Cardiac muscle cell (in vitro differentiated cells and primary cell): ENCODE results near the gene NSG1. TPM values are rescaled to one million over a fixed set of nuclear protein-coding genes. Genes with fewer than 3 reads are reported as not detected.

Experiments used
- DNase-seq, 2 donors: peaks; one replicate each; pipeline versions ENCODE4 v3.0.0 to v3.0.0-alpha.2; 2010 to 2017; ENCODE audit warnings: low read depth in 1 of 2, low spot score in 1 of 2
- H3K27ac ChIP-seq: fragments of 200-600 bp; sonication (generic); 2 replicates; pipeline ENCODE4 v1.5.1; 2016
- H3K27me3 ChIP-seq: fragments of 200-600 bp; sonication (generic); 2 replicates; pipeline ENCODE4 v1.6.0; 2016; ENCODE audit warnings: control low read depth
- H3K36me3 ChIP-seq: fragments of 200-600 bp; sonication (generic); 2 replicates; pipeline ENCODE4 v1.5.1; 2016; ENCODE audit warnings: control low read depth
- H3K4me1 ChIP-seq: fragments of 200-600 bp; sonication (generic); 2 replicates; pipeline ENCODE4 v1.8.1; 2017; ENCODE audit warnings: low read depth, mild to moderate bottlenecking, mixed run types
- H3K4me3 ChIP-seq: fragments of 200-600 bp; sonication (generic); 2 replicates; pipeline ENCODE4 v1.5.1; 2016; ENCODE audit warnings: mild to moderate bottlenecking
- H3K9me3 ChIP-seq: fragments of 200-600 bp; sonication (generic); 2 replicates; pipeline ENCODE4 v1.5.1; 2017; ENCODE audit warnings: low read depth, mild to moderate bottlenecking, control low read depth
- CTCF ChIP-seq: IDR thresholded peaks from 2 replicates; pipeline ENCODE4 v1.5.1; 2012; ENCODE audit warnings: low read depth, mild to moderate bottlenecking, low read length
- polyA plus RNA-seq: library from polyadenylated mRNA; unstranded; fragments of >200 nt; fragmentation: Nextera tagmentation; extraction: Ambion mirVana; gene quantifications from 2 replicates; pipeline ENCODE4 v1.2.1, GENCODE V29; 2016
- total RNA-seq: library from RNA; depleted of rRNA; stranded (reverse); fragments of >200 nt; gene quantifications from 2 replicates; pipeline ENCODE4 v1.2.3, GENCODE V29; 2016

NSG1 gene
- total and polyA plus RNA-seq, 2 experiments from 2014 or later = 4.0 to 18.4 TPM

- H3K4me1 ChIP-seq = no peaks in the 10 kb centered on the region
- H3K9me3 ChIP-seq = no peaks in the 10 kb centered on the region
- TF ChIP-seq CTCF = no peak
These were observed 52.9 kb downstream of the NSG1 start for GRCh38 chr4:4439782-4440181.

GRCh38 chr4:4440333-4441061, 53.6 kb downstream of the NSG1 start:
- no peaks in the 10 kb centered on the region for H3K27me3 ChIP-seq
- peaks cover 10% of the 10 kb centered on the region for H3K36me3 ChIP-seq
- no peak overlapping the region for H3K27ac ChIP-seq
- H3K9me3 ChIP-seq = no peaks in the 10 kb centered on the region
- no peak for TF ChIP-seq CTCF
- no peak for DNase-seq
- no peaks in the 10 kb centered on the region for H3K4me1 ChIP-seq
- no peak overlapping the region for H3K4me3 ChIP-seq

More at GRCh38 chr4:4439782-4440181, 52.9 kb downstream of the NSG1 start:
- Histone ChIP-seq H3K4me3 (no peak overlapping the region), H3K27me3 (no peaks in the 10 kb centered on the region), H3K36me3 (peaks cover 10% of the 10 kb centered on the region), H3K27ac (no peak overlapping the region)
- DNase-seq = peak in 1 of 2 donors; percentile 7

GRCh38 chr4:4443821-4444220, 56.9 kb downstream of the NSG1 start:
- Histone ChIP-seq H3K4me1 (no peaks in the 10 kb centered on the region), H3K36me3 (no peaks in the 10 kb centered on the region), H3K9me3 (no peaks in the 10 kb centered on the region), H3K27ac (no peak overlapping the region), H3K27me3 (no peaks in the 10 kb centered on the region), H3K4me3 (no peak overlapping the region)
- no peak for TF ChIP-seq CTCF
- DNase-seq = peak in 1 of 2 donors; percentile 55

GRCh38 chr4:4446434-4446833, 59.5 kb downstream of the NSG1 start:
- H3K36me3 ChIP-seq = no peaks in the 10 kb centered on the region
- TF ChIP-seq CTCF = no peak
- H3K9me3 ChIP-seq = no peaks in the 10 kb centered on the region
- H3K4me1 ChIP-seq = no peaks in the 10 kb centered on the region
- DNase-seq = no peak
- H3K27me3 ChIP-seq = no peaks in the 10 kb centered on the region
- no peak overlapping the region for H3K4me3 ChIP-seq
- H3K27ac ChIP-seq = no peak overlapping the region

GRCh38 chr4:4455210-4455865, 68.4 kb downstream of the NSG1 start:
- Histone ChIP-seq H3K27me3 (no peaks in the 10 kb centered on the region), H3K27ac (no peak overlapping the region), H3K9me3 (no peaks in the 10 kb centered on the region), H3K36me3 (peaks cover 27% of the 10 kb centered on the region), H3K4me3 (no peak overlapping the region), H3K4me1 (no peaks in the 10 kb centered on the region)
- TF ChIP-seq CTCF = no peak
- no peak for DNase-seq
